AG10803 (cell line): ENCODE data around the gene KIRREL1.
A peak's percentile ranks its signal among the peaks of the same experiment; 100 is the strongest.

ENCODE experiments used
- DNase-seq: peaks from one replicate; pipeline ENCODE4 v3.0.0; 2010; ENCODE audit warnings: low read depth
- H3K4me3 ChIP-seq: 2 replicates; pipeline ENCODE4 v1.5.1; 2011; ENCODE audit warnings: mild to moderate bottlenecking, low read length, control low read depth
- CTCF ChIP-seq: conservative IDR thresholded peaks from 2 replicates; pipeline ENCODE4 v1.5.1; 2011; ENCODE audit warnings: mild to moderate bottlenecking, low read length, control low read depth, inconsistent platforms

The KIRREL1 gene

DNA sequence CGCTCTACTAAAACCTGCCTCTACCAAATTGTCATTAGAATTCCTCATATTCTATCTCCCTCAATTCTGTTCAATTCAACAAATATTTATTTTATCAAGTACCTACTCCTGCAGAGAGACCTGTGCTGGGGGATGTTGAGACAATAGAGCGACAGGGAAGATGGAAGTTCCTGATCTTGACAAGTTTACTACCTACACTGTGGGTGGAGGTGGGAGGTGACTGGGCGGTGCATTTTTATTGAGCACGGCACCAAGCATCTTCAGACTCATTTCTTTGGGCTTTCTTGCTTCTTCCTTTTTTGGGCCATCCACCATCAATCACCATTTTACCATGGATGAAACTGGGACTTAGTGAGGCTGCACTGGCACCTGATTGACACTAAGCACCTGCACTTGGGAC is 61.3 kb downstream of the KIRREL1 start:
- DNase-seq, result no peak
- no peak overlapping the region for H3K4me3 ChIP-seq
- no peak for TF ChIP-seq CTCF

DNA sequence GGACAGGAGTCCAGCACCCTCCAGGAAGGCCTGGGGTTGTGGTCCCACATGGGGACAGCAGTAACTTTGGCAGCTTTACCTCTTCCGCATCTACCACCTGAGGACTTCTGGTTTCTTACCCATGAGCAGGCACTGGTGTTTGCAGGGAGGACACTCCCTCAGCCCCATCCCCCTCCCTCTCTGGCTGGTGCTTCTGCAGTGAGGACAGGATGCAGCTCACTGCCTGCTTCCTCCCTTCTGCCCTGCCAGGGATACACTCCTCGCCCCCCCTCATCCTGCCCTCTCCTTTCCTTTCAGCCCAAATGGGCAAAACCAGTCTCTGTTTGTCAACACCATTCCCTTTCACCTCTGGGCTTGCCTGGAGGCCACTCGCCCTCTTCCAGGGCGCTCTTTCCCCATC is 62.4 kb downstream of the KIRREL1 start:
- no peak for TF ChIP-seq CTCF
- H3K4me3 ChIP-seq, result no peak overlapping the region
- no peak for DNase-seq

GRCh38 chr1:158056498-158056897 is 63.1 kb downstream of the KIRREL1 start:
- no peak for TF ChIP-seq CTCF
- H3K4me3 ChIP-seq, result no peak overlapping the region
- DNase-seq, result no peak

- no peak overlapping the region for H3K4me3 ChIP-seq
- DNase-seq, result no peak
- TF ChIP-seq CTCF, result no peak
Measured at GRCh38 chr1:158058237-158058985, 65.0 kb downstream of the KIRREL1 start.

- TF ChIP-seq CTCF, result no peak
- H3K4me3 ChIP-seq, result no peak overlapping the region
- DNase-seq, result no peak
Measured at GRCh38 chr1:158059984-158060383, 66.5 kb downstream of the KIRREL1 start.

DNA sequence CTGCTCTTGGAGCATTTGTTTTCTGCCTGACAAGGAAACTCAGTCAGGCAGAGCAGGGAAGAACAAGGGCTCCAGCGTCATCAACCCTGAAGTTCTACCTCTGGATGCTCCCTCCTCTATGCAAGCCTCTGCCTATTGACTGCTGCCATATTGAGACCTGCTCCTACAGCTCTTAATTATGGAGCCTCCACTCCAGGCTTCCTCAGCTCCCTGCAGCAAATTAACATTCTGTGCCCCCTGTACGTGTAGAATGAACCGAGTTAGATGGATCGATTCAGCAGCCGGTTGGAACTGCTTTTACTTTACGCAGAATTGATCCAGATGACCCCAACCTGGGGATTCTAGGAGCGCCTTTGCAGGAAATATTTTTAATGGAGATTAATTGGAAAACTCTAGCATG is 68.7 kb downstream of the KIRREL1 start:
- DNase-seq, result no peak
- no peak overlapping the region for H3K4me3 ChIP-seq
- TF ChIP-seq CTCF, result no peak

DNA sequence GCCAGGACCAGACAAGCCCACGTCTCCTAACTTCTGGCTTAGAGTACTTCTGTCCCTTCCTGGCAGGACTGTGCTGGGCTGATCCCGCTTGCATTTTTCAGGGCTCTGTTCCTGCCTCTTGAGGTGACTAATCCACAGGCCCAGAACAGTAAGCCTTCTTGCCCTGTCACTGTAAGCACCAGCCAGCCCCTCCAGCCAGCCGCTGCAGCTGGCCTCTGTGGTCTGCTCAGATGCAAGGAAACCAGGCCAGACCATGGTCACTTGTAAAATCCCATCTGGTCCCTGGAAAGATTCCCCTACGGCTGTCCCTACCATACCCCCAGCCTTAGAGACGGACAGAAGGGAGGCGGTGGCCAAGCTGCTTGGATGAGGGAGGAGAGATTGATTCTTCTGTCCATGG is 74.2 kb downstream of the KIRREL1 start:
- TF ChIP-seq CTCF, result no peak
- H3K4me3 ChIP-seq, result no peak overlapping the region
- peak; percentile 77 for DNase-seq
